ENCODE data around the gene THSD4.

Gene THSD4

DNA sequence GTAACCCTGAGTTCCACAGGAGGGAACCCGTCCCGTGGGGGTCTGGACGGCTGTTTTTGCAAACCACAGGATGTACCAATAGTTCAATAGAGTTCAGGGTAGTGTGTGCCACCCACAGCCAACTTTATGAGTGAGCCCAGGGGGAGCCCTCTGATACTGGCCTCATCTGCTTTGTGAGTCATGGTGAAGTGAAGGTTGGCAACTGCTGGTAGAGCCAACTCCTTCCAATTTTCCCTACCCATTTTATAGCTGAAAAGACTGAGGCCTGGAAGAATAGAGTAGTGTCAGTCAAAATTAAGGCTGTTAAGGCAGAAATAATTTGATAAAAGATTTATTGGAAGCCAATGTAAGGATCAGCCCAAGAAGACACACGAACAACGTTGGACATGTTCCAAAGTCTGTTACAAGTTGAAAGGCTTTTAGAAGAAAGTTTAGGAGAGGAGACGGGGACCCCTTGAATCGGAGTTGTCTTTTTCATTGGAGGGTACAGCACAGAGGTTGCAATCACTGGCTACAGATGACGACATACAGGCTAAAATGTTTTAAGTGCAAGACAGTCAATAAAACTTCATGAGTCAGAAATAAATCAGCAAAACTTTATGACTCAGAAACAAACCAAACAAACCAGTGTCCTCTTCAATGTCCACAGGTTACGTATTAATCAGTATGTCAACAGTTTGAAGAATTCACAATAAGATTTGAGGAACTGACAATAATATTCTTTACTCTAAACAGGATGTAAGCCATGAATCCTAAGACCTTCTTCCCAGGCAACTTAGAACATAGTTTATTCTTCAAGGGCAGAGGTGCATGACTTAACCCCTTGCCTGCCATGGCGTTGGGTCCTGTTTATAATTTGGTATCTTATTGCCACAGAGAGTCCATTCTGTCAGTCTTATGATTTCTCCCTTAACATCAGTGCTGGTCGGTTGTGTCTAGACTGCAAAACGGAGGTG lies 632.1 kb downstream of the THSD4 start:
- no peak for DNase-seq

DNA sequence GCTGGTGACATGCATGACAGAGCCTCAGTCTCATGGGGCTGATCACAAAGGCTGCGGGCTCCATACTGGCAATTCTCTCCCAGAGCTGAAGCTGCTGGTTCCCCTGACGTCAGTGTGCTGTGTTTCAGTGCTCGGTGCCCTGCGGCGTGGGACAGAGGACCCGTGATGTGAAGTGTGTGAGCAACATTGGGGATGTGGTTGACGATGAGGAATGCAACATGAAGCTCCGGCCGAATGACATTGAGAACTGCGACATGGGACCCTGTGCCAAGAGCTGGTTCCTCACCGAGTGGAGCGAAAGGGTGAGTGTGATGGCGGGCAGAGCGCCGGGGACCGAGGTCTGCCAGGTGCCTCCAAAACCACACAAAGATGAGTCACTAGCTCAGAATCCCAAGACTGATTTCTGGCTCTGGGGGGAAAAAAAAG lies 633.0 kb downstream of the THSD4 start:
- DNase-seq: peak in 1 of 3 experiments; percentile 10

DNA sequence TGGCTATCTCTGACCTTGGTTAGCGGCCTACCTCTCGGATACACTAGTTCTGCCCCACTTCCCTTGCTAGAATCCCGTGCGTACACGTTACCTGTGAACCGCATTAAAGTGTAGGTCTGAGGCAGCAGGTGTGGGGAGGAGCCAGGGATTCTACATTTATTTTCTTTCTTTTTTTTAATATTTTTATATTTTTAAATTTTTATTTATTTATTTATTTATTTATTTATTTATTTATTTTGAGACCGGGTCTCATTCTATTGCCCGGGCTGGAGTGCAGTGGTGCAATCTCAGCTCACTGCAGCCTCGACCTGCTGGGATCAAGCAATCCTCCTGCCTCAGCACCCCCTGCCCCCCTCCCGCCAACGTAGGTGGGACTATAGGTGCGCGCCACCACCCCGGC lies 634.2 kb downstream of the THSD4 start:
- DNase-seq: no peak

DNA sequence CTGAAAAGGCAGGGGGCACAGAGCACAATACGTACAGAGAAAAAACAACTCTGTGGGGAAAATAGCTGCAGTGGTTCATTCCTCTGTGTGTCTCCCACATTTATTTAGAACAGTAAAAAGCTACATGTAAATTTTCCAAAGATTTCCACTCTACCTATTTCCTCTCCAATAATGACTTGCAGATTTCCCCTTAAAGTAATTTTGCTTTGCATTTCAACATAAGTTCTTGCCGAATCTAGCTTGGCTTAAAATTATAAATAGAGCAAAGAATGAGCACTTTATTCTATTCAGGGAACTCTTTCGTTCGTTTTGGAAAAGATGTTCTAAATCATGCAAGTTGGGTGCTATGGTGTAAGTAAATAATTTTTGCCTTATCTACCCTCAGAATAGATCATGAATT lies 636.9 kb downstream of the THSD4 start:
- no peak for DNase-seq

DNA sequence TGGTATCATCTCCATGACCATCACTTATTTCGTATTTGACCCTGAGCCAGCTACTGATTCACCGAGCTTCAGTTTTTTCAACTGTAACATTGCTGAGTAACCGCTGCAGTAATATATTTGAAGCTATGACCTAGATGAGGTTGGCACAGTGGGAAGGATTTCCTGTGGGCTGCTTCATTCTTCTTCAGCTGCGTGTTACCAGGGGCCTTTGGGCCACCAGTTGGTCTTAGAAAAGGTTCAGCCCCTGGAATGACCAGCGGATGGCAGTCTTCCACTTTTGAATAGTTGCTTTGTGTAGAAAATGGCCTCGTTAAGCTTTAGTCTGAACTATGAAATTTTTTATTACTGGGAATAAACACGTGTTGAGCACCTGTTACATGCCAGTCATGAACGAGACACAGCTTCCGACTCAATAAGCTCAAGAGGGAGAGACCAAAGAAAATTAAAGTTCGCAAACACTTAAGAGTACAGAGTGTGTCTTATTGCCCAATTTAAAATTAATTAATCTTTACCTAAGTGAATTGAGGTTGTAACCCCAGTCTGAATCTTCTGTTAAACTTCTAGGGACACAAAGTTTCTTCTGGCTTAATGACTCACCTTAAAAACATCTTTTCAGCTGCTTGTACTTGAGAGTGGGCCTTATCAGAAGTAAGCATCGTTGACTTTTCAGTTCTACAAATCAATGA lies 637.5 kb downstream of the THSD4 start:
- peak; percentile 27 to 65 (median 39) for DNase-seq

DNA sequence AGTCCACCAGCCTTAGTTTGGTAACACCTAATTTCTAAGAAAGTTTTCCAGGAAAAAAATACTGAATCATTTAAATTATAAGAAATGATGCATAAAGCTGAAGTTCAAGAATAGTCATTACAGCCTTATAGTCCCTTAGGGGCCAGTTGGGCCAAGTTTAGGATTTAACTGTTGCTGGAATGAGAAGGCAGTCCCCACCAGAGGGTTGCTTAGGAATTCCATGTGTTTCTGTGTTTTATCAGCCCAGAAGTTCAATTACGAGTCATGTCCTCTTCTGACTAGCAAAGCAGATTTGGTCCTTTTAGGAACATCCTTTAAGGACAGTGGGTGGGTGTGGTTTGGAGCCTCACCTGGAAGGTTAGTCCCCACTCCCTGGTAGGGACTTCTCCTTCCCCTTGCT lies 638.1 kb downstream of the THSD4 start:
- no peak for DNase-seq

DNA sequence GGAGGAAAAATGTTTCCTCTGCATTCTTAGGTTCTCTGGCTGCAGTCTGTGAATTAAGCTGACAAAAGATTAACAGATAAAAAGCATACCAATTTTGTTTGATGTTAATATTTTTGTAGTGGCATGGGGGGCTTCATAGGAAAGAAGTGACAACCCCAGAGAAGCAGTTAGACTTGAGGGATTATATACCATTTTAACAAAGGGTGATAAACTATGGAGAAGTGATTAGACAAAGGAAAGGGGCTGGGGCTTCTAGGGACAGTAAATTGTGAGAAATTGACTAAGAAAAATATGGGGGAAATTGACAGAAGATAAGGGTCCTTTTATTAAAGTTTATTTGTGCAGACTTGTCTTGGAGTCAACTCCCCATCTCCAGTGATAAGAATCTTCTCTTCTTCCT lies 639.4 kb downstream of the THSD4 start:
- DNase-seq: no peak

DNA sequence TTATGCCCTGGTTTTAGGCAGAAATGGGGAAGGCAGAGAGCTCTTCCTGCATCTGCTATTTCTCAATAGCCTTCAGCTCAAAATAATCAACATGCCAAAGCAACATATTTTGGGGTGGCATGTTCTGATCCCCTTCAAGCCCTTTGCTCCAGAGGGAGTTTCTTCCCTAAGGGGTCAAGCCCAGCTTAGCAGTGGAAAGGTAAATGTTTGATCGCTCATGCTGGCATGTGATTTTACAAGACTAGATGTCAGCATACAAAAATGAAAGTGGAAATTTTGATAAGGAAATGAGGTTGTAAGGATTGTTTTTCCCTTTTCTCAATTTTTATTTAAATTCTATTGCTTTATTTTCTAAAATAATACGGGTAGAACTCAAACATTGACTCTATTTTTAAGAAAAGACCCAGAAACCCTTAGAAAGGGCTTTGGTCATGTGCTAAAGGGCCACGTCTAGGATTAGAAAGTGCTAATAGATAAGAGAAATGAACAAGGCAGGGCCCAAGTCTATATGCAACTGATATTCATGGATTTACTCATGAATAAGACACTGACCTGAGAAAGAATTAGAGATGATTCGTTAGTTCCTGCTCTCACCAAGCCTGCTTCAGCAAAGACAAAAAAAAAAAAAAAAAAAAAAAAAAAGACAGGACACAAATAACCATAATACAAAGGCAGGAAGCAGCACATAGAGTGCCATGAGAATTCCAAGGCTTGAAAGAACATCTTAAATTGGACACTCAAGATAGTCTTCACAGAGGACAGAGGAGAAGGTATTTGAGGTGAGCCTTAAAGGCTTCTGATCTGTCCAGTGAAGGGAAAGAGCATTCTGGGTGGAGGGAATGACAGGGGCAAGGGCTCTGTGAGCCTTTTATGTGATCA lies 640.1 kb downstream of the THSD4 start:
- DNase-seq: no peak

DNA sequence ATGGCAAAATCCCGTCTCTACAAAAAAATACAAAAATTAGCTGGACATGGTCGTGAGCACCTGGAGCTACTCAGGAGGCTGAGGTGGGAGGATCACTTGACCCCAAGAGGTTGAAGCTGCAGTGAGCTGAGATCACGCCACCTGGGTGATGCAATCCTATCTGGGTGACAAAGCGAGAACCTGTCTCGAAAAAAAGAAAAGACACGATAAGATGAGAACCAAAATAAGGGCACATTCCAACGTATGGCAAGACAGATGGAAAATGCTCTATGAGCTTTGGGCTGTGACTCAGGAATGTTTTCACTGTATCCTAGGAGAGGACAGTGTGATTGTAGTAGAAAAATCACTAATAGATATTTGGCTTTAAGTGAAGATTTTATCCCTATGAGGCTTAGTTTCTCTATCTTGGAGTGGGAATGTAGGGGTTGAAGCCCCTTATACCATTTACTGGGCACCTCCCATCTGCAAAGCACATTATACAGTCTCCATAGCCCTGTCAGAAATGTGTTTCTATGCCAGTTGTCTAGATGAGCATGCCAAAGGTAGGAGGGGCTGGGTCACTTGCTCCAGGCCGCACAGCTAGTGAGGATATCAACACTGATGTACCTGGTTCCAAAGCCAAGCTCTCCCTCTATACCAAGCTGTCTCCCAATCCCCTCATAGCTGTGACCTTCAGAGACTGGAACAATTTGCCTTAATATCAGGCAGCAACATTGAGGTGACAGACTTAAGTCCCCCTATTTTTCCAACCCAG lies 641.5 kb downstream of the THSD4 start:
- DNase-seq: no peak

DNA sequence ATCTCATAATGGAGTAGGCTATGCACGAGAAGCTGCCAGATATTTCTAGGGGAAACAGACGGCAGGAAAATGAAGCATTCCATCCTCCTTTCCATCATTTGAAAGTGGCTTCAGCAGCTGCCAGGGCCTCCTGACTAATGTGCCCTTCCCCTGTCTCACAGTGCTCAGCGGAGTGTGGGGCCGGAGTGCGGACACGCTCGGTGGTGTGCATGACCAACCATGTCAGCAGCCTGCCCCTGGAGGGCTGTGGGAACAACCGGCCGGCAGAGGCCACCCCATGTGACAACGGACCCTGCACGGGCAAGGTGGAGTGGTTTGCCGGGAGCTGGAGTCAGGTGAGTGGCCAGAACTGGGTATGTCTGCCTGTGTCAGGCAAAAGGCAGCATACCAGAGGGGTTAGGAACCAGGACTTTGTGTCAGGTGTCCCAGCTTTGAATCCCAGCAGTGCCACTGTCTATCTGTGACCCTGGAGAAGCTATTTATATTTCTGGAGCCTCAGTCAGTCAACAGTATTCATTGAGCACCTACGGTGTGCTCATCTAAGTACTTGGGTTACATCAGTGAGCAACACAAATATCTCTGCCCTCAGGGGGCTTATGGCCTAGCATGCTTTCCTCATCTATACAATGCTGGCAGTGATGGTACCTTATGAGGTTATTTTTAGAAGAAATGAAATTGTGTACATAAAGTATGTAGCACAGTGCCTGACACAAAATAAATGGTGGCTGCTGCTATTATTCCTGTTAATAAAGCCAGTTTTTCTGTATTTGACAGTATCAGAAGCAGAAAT lies 642.7 kb downstream of the THSD4 start:
- no peak for DNase-seq

DNA sequence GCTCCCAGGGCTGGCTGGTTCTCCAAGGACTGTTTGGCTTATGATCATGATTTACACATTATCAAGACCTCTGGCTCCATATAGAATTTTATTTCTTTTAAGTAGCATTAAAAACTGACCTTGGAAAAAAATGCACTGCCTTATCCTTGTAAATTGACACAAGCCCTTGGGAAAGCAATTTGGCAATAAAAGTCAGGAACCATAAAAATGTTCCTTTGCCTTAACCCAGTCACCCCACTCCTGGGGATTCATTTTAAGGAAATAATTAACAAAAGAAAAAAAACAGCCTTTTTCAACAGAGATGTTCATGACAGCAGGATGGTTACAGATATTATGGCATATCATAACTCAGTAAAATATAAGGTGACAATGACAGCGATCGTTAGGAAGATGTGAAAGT lies 643.4 kb downstream of the THSD4 start:
- DNase-seq: no peak

DNA sequence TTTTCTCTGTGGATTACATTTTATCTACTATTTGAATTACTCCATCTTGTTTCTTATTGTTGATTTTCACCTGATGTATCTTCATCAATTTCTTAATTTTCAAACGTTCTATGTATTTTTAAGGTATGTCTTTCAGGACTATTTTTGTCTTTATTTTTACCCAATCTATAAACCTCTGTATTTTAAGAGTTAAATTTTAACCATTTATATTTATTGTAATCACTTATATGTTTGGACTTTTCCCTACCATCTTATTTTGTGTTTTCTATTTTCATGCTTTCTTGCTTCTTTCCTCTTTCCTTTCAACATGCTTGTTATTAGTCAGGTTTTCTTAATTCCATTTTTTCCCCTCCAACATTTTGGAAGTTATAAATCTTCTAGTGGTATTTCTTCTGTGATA lies 645.6 kb downstream of the THSD4 start:
- DNase-seq: no peak

DNA sequence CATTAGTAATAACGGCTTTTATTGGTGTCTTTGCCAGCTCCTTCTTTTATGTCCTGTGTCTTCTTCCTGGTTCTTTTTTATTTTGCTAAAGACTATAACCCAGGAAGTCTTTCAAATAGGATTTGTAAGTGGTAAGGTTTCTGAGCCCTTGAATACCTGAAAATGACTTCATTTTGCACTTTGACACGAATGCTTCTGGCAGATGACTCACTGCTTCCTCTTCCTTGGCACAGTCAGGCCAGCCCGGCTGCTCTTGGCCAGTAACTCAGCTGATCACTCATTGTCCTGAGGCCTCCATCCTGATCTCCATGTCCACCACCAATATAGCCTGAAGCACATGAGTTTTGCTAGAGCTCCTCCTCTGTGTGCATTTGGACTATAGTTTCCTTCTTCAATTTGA lies 646.4 kb downstream of the THSD4 start:
- DNase-seq: no peak

DNA sequence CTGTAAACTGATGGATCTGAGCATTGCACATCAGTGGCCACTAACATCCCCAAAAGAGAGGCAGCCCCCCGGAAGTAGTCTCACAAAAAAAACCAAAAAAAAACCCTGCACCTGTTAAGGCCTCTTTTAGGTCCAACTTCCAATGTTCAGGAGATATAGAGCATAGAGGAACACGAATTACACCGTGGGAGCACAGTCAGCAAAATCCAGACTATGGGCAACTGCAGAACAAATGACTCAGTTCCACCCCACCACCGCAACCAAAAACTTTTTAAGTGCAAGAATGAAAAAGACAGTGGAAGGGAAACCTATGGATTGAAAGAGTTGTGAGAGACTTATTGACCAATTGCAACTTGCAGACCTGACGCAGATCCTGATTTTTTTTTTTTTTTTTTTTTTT lies 652.9 kb downstream of the THSD4 start:
- DNase-seq: no peak

DNA sequence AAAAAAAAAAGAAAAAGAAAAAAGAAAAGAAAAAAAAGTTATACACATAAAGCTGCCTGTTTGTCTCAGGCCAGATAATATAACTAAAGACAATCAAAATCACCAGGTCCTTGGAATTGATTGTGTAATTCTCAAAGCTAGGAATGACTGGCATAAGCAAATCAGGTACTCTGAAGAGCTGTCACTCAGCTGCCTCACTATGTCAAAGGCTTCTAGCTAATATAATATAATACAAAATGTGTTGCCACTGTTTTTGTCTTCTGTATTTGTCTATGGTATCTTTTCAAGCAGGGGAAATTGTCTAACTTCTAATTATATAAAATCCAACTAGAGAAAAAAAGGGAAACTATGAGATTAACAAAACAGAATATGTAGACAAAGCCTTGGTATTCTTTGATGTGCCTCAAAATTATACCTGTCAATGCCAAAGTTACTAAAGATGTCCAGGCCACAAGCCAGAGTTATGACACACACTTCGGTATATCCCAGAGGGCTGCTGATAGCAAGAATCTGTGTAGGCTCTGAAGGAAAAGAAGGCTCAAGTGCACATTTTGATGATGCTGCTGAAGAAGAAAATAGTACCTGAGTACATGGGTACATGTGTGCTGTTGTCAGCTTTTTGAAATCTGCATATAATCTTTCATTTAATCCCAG lies 658.1 kb downstream of the THSD4 start:
- no peak for DNase-seq

DNA sequence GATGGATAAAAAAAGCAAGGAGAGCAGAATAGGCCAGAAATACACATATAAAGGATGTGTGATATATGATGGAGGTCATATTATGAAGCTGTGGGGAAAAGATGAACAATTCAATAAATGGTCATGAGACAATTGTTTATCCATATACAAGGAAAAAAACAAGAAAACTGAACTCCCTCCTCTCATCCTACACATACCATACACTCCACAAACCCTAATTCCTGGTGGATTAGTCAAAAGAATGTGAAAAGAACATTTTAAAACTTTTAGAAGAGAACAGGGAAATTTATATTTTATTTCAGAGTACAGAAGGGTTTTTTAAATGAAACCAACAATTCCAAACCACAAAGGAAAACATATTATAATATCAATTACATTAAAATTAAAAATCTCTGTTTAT lies 660.6 kb downstream of the THSD4 start:
- DNase-seq: no peak

DNA sequence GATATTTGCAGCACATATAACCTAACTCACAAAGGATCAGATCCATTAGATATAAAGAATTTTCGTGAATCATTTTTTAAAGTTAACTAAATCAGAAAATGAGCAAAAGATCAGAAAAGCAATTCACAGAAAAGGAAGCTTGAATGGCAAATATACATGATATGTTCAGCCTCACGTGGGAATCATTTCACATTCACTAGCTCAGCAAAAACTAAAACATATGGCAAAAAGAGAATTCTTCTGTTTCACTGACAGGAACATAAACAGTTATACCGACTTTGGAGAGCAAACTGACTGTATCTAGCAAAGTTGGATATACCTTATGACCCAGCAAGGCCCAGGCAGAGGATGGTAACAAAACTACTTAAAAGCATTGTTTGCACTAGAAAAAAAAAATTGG lies 661.0 kb downstream of the THSD4 start:
- no peak for DNase-seq

DNA sequence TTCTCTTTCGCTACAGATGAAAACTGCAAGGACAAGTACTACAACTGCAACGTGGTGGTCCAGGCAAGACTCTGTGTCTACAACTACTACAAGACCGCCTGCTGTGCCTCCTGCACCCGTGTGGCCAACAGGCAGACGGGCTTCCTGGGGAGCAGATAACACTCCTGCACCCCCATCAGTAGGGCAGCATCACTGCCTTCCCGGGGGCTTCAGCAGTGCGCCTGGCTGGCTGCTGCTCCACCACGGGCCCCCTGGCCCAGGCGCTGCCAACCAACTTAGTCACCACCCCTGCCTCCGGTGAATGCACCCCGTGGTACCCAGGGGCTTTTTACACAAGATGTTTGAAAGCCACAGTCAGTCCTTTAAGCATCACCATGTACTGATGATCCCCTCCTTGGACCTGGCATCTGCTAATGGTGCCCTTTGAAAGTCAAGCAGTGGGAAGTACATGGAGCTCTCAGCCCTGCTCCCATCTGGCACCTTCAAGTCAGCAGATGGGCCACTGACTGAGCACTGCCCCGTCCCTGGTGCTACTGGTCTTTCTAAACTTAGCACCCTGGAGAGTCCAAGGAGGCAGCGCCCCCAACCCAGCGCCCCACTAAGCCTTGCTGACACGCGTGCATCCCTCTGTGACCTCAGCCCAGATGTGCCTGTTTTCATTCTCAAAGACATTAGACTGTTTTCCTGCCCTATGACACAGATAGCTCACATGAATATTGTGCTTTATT lies 662.1 kb downstream of the THSD4 start:
- no peak for DNase-seq

DNA sequence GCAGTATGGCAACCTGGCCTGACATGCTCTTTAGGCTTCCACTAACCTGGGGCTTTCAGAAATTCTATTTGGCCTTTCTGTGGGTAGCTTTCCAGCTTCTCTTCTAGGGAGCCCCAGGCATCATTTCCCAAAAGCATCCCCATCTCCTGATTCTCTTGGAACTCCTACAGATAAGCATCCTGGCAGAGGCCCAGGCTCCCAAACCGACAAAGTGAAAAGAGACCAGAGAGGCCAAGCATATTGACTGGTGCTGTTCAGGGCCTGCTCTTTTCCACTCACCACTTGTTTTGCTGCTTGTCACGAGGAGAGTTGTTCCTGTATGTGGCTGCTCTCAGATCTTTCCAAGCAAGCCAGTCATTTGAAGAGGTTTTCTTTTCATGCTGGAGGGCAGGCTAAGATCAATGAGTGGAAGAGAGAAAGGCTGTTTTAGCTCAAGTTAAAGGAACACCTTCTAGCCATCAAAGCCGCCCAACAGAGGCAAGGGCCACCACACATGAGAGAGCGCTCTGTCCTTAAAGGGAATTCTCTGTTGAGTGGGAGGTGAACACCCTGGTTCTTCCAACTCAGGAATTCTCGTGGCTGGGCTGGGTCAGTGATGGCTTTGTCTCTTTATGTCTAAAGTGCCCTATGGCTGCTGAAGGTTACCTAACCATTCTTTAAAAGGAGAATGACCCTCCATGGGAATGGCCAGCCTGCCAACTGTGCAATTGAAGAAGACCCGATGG lies 664.0 kb downstream of the THSD4 start:
- no peak for DNase-seq
